ENCODE results near the gene KLK7. TPM values are rescaled to one million over a fixed set of nuclear protein-coding genes. Genes with fewer than 3 reads are reported as not detected.

Gene KLK7
- total and polyA plus RNA-seq, 10 of the 15 experiments (the other 5 are each of a cell fraction or from before 2014, with no cell fraction given), result not detected

- TF ChIP-seq, protein P1, sequence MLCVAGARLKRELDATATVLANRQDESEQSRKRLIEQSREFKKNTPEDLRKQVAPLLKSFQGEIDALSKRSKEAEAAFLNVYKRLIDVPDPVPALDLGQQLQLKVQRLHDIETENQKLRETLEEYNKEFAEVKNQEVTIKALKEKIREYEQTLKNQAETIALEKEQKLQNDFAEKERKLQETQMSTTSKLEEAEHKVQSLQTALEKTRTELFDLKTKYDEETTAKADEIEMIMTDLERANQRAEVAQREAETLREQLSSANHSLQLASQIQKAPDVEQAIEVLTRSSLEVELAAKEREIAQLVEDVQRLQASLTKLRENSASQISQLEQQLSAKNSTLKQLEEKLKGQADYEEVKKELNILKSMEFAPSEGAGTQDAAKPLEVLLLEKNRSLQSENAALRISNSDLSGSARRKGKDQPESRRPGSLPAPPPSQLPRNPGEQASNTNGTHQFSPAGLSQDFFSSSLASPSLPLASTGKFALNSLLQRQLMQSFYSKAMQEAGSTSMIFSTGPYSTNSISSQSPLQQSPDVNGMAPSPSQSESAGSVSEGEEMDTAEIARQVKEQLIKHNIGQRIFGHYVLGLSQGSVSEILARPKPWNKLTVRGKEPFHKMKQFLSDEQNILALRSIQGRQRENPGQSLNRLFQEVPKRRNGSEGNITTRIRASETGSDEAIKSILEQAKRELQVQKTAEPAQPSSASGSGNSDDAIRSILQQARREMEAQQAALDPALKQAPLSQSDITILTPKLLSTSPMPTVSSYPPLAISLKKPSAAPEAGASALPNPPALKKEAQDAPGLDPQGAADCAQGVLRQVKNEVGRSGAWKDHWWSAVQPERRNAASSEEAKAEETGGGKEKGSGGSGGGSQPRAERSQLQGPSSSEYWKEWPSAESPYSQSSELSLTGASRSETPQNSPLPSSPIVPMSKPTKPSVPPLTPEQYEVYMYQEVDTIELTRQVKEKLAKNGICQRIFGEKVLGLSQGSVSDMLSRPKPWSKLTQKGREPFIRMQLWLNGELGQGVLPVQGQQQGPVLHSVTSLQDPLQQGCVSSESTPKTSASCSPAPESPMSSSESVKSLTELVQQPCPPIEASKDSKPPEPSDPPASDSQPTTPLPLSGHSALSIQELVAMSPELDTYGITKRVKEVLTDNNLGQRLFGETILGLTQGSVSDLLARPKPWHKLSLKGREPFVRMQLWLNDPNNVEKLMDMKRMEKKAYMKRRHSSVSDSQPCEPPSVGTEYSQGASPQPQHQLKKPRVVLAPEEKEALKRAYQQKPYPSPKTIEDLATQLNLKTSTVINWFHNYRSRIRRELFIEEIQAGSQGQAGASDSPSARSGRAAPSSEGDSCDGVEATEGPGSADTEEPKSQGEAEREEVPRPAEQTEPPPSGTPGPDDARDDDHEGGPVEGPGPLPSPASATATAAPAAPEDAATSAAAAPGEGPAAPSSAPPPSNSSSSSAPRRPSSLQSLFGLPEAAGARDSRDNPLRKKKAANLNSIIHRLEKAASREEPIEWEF (IDR thresholded peaks at IDR 0.05; ENCODE audit: insufficient replicate concordance, low read depth, low read length), result no peak
- no peak for TF ChIP-seq GABPA (IDR thresholded peaks at IDR 0.05; ENCODE audit: low read depth)
- TF ChIP-seq RB1 (IDR thresholded peaks at IDR 0.05; ENCODE audit: borderline replicate concordance), result no peak
- no peak for TF ChIP-seq E2F8 (IDR thresholded peaks at IDR 0.05; ENCODE audit: low read depth, partially characterized antibody)
- TF ChIP-seq DPF2 (IDR thresholded peaks at IDR 0.05), result no peak
- no peak for TF ChIP-seq TBL1XR1 (IDR thresholded peaks at IDR 0.05; ENCODE audit: low read depth, low read length)
Measured at GRCh38 chr19:51014242-51014641, 30.5 kb upstream of the KLK7 start (continued).
